Thymus (tissue), 14 donors: ENCODE measurements around the gene CASP9. TPM values are rescaled to one million over a fixed set of nuclear protein-coding genes. Genes with fewer than 3 reads are reported as not detected.
A peak's percentile ranks its signal among the peaks of the same experiment; 100 is the strongest.

Experiments
- DNase-seq, 9 donors: peaks; one replicate each; pipeline ENCODE4 v3.0.0-alpha.2; 2013; ENCODE audit warnings: low spot score in 9 of 9, low read depth in 6 of 9, missing footprints in 1 of 9
- H3K27ac ChIP-seq, 2 donors: one replicate each; pipeline ENCODE4 v1.5.1; 2013; ENCODE audit warnings: control low read depth in 1 of 2, low read depth in 1 of 2, low read length in 1 of 2, mild to moderate bottlenecking in 1 of 2, moderate library complexity in 1 of 2
- H3K27me3 ChIP-seq, 2 donors: one replicate each; pipeline ENCODE4 v1.5.1; 2013; ENCODE audit warnings: low read length in 1 of 2; ENCODE audit not compliant: control insufficient read depth in 2 of 2, insufficient read depth in 1 of 2
- H3K36me3 ChIP-seq, 2 donors: one replicate each; pipeline ENCODE4 v1.5.1; 2013; ENCODE audit warnings: low read length in 1 of 2, mild to moderate bottlenecking in 1 of 2, moderate library complexity in 1 of 2; ENCODE audit not compliant: control insufficient read depth in 2 of 2, insufficient read depth in 2 of 2
- H3K4me1 ChIP-seq, 2 donors: one replicate each; pipeline ENCODE4 v1.5.1; 2013; ENCODE audit warnings: low read length in 2 of 2; ENCODE audit not compliant: control insufficient read depth in 2 of 2, insufficient read depth in 2 of 2
- H3K4me3 ChIP-seq, 2 donors: one replicate each; pipeline ENCODE4 v1.5.1; 2013; ENCODE audit warnings: low read length in 2 of 2, control low read depth in 1 of 2, mild to moderate bottlenecking in 1 of 2
- H3K9me3 ChIP-seq, 2 donors: one replicate each; pipeline ENCODE4 v1.5.1; 2013; ENCODE audit warnings: low read length in 1 of 2, mild to moderate bottlenecking in 1 of 2; ENCODE audit not compliant: control insufficient read depth in 2 of 2, insufficient read depth in 1 of 2
- WGBS: extraction: QIAGEN DNeasy Blood & Tissue Kit; methylation state at CpG from one replicate; pipeline ENCODE4 v1.1.7; 2013; 5-methylcytosine and 5-hydroxymethylcytosine counted together
- long read RNA-seq, 10 donors: transcript quantifications; one replicate each; lab custom pipeline, GENCODE V29; 2026
- polyA plus RNA-seq: library from polyadenylated mRNA; stranded (reverse); fragments of 200-250 nt; gene quantifications from one replicate; pipeline ENCODE4 v1.2.3, GENCODE V29; 2013
- total RNA-seq: library from RNA; stranded (reverse); fragments of 120-200 nt; gene quantifications from one replicate; pipeline ENCODE4 v1.2.4, GENCODE V29; 2013
- donor health status: healthy.

The CASP9 gene
- 5.6 TPM for total RNA-seq
- 27.4 TPM for polyA plus RNA-seq
- long read RNA-seq, donor 1 = 0 reads
- long read RNA-seq, donor 2, transcript CASP9-201 (9 exons, 2,019 nt) = major isoform, 5 of 39 reads
- long read RNA-seq, donor 2, partial matches to known transcripts = 32 of 39 reads
- long read RNA-seq, donor 2, other reads (novel, unspliced or antisense) = 0 of 39 reads
- long read RNA-seq, donor 3, transcript CASP9-201 (9 exons, 2,019 nt) = major isoform, 5 of 9 reads
- long read RNA-seq, donor 3, partial matches to known transcripts = 0 of 9 reads
- long read RNA-seq, donor 3, other reads (novel, unspliced or antisense) = 0 of 9 reads
- long read RNA-seq, donor 4, partial matches to known transcripts = 0 of 1 reads
- long read RNA-seq, donor 4, other reads (novel, unspliced or antisense) = 0 of 1 reads
- long read RNA-seq, donor 5, partial matches to known transcripts = 0 of 6 reads
- long read RNA-seq, donor 5, other reads (novel, unspliced or antisense) = 0 of 6 reads
- long read RNA-seq, donor 6, partial matches to known transcripts = 0 of 2 reads
- long read RNA-seq, donor 6, other reads (novel, unspliced or antisense) = 0 of 2 reads
- long read RNA-seq, donor 7, partial matches to known transcripts = 0 of 3 reads
- long read RNA-seq, donor 7, other reads (novel, unspliced or antisense) = 0 of 3 reads
- long read RNA-seq, donor 8, partial matches to known transcripts = 0 of 1 reads
- long read RNA-seq, donor 8, other reads (novel, unspliced or antisense) = 0 of 1 reads
- long read RNA-seq, donor 9, partial matches to known transcripts = 0 of 2 reads
- long read RNA-seq, donor 9, other reads (novel, unspliced or antisense) = 0 of 2 reads
- long read RNA-seq, donor 10, partial matches to known transcripts = 0 of 1 reads
- long read RNA-seq, donor 10, other reads (novel, unspliced or antisense) = 0 of 1 reads

DNA sequence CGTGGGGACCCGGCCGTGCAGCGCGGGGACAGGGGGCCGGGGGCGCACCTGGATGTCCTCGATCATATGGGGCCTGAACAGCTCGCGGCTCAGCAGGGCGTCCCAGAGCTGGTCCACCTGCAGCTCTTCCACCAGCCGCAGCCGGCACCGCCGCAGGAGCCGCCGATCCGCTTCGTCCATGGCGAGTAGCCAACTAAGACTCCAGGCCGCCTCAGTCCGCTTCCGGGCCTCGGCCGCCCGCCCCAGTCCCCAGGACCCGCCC, at the start of gene CASP9:
Gene CASP9 (minus strand): TSS at position 195 of the 262 bp plus-strand sequence. CDS start 15 bp downstream, at position 180.
- no peaks in the 10 kb centered on the region for H3K27me3 ChIP-seq
- peak within 1 kb of the TSS; percentile 99 for H3K27ac ChIP-seq
- 1% methylated on average over 27 of the region's 27 CpGs for WGBS
- peak within 1 kb of the TSS; percentile 72 to 83 for H3K4me3 ChIP-seq
- H3K4me1 ChIP-seq = peaks cover 14 to 25% of the 10 kb centered on the region in 2 donors
- H3K36me3 ChIP-seq = no peaks in the 10 kb centered on the region
- DNase-seq = no peak
- no peaks in the 10 kb centered on the region for H3K9me3 ChIP-seq

DNA sequence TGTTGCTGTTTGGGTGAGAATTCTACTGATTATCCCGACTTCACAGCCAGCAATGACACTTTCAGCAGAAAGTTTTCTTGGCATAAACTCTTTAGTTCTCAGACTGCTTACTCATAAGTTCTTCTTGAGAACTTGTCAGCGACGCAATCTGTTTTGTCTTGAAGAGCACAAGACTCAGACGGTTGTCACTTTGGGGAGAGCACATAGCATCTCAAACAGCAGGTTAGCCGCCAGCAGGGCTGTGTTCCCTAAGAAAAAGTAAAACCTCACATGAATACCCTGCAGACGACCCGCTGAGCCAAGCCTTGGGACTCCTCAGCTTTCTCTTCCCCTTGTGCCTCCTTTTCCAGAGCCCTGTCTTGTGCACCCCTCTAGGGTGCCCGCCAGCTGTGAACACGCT, 49.5 kb upstream of the CASP9 start:
- Histone ChIP-seq H3K9me3 (no peaks in the 10 kb centered on the region), H3K4me3 (no peak overlapping the region), H3K4me1 (peaks cover under 1 to 3% of the 10 kb centered on the region in 2 donors), H3K36me3 (peaks cover under 1 to 18% of the 10 kb centered on the region in 2 donors), H3K27ac (peak overlapping the region in 1 of 2 donors; percentile 25), H3K27me3 (no peaks in the 10 kb centered on the region)
- DNase-seq = no peak
- WGBS = 94% methylated on average over 9 of the region's 9 CpGs

DNA sequence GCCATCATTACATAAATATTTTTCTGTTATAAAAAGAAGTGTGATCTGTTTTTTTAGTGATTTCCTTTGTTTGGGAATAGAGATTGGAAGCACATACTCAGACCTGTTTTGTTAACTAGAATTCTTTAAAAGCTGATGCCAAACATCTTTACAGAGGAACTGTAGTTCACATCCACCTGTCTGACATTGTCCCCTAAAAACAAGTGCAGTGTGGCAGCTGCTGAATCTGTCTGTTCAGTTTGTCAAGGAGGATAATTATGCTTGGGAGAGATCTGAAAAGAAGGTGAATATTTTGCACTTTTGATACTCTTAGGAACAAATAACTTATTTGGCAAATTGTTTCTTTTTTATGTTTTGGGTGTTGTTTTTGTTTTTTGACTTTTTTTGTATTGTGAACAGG, 47.3 kb upstream of the CASP9 start:
- Histone ChIP-seq H3K27ac (no peak overlapping the region), H3K4me3 (no peak overlapping the region), H3K4me1 (no peaks in the 10 kb centered on the region), H3K27me3 (no peaks in the 10 kb centered on the region), H3K9me3 (no peaks in the 10 kb centered on the region), H3K36me3 (peaks cover 18 to 38% of the 10 kb centered on the region in 2 donors)
- no peak for DNase-seq

GRCh38 chr1:15570861-15571260, 46.8 kb upstream of the CASP9 start:
- H3K4me3 ChIP-seq = no peak overlapping the region
- H3K27ac ChIP-seq = no peak overlapping the region
- H3K27me3 ChIP-seq = no peaks in the 10 kb centered on the region
- WGBS = 98% methylated on average over 1 of the region's 1 CpG
- peaks cover 22 to 42% of the 10 kb centered on the region in 2 donors for H3K36me3 ChIP-seq
- H3K4me1 ChIP-seq = no peaks in the 10 kb centered on the region
- DNase-seq = no peak
- no peaks in the 10 kb centered on the region for H3K9me3 ChIP-seq

- no peaks in the 10 kb centered on the region for H3K9me3 ChIP-seq
- H3K27ac ChIP-seq = no peak overlapping the region
- H3K4me1 ChIP-seq = no peaks in the 10 kb centered on the region
- no peak for DNase-seq
- peaks cover 37 to 59% of the 10 kb centered on the region in 2 donors for H3K36me3 ChIP-seq
- H3K27me3 ChIP-seq = no peaks in the 10 kb centered on the region
- H3K4me3 ChIP-seq = no peak overlapping the region
- WGBS = 98% methylated on average over 18 of the region's 18 CpGs
Observed at GRCh38 chr1:15568387-15569073, 44.5 kb upstream of the CASP9 start.

- 97% methylated on average over 12 of the region's 12 CpGs for WGBS
- Histone ChIP-seq H3K4me1 (no peaks in the 10 kb centered on the region), H3K9me3 (no peaks in the 10 kb centered on the region), H3K27ac (no peak overlapping the region), H3K27me3 (no peaks in the 10 kb centered on the region), H3K4me3 (no peak overlapping the region), H3K36me3 (peaks cover 28 to 35% of the 10 kb centered on the region in 2 donors)
- no peak for DNase-seq
Observed at GRCh38 chr1:15559189-15559810, 35.3 kb upstream of the CASP9 start.

DNA sequence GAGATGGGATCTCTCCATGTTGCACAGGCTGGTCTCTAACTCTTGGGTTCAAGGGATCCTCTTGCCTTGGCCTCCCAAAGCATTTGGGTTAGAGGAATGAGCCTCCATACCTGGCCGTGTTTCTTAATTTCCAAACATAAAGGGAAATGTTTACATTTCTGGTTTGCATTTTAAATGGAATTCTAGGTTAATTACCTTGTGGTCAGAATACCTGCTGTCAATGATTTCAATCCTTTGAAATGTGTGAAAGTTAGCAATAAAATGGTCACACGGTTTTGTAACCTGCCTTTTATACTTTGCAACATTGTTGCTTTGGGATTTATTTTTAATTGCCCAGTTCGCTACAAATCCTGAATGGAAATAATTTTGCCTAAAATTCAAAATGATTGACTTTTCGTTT, 34.5 kb upstream of the CASP9 start:
- H3K4me1 ChIP-seq = no peaks in the 10 kb centered on the region
- no peak overlapping the region for H3K4me3 ChIP-seq
- WGBS = 99% methylated on average over 4 of the region's 4 CpGs
- no peaks in the 10 kb centered on the region for H3K9me3 ChIP-seq
- no peak for DNase-seq
- no peaks in the 10 kb centered on the region for H3K27me3 ChIP-seq
- H3K36me3 ChIP-seq = peaks cover 23 to 29% of the 10 kb centered on the region in 2 donors
- no peak overlapping the region for H3K27ac ChIP-seq

- Histone ChIP-seq H3K27ac (no peak overlapping the region), H3K4me1 (no peaks in the 10 kb centered on the region), H3K36me3 (peaks cover 21 to 23% of the 10 kb centered on the region in 2 donors), H3K4me3 (no peak overlapping the region), H3K9me3 (no peaks in the 10 kb centered on the region), H3K27me3 (no peaks in the 10 kb centered on the region)
- DNase-seq = no peak
- WGBS = 100% methylated on average over 2 of the region's 2 CpGs
Observed at GRCh38 chr1:15557594-15557993, 33.6 kb upstream of the CASP9 start.
